Measurements from ENCODE around the gene ATF7.
"Not testable (repeated sequence)": the region's sequence is repeated elsewhere in the genome, so short reads cannot be mapped to it uniquely, and the experiment has no call there.

The ATF7 gene

GRCh38 chr12:53627919-53628318 lies 1.7 kb upstream of the ATF7 start:
- no peak for DNase-seq (ENCODE audit: low read depth in 3 of 3)

- DNase-seq (ENCODE audit: low read depth in 3 of 3), result no peak
Measured at GRCh38 chr12:53626702-53627169, 554 bp upstream of the ATF7 start.

GRCh38 chr12:53625373-53625945 lies 723 bp downstream of the ATF7 start:
- DNase-seq (ENCODE audit: low read depth in 3 of 3), result no peak

- DNase-seq (ENCODE audit: low read depth in 3 of 3), result no peak
Measured at GRCh38 chr12:53624956-53625355, 1.2 kb downstream of the ATF7 start.

GRCh38 chr12:53624458-53624857 lies 1.7 kb downstream of the ATF7 start:
- DNase-seq (ENCODE audit: low read depth in 3 of 3), result no peak

GRCh38 chr12:53623548-53624385 lies 2.4 kb downstream of the ATF7 start:
- DNase-seq (ENCODE audit: low read depth in 3 of 3), result no peak

GRCh38 chr12:53622724-53623123 lies 3.5 kb downstream of the ATF7 start:
- DNase-seq (ENCODE audit: low read depth in 3 of 3), result no peak

- DNase-seq (ENCODE audit: low read depth in 3 of 3), result no peak
Measured at GRCh38 chr12:53618275-53618674, 7.9 kb downstream of the ATF7 start.

- no peak for DNase-seq (ENCODE audit: low read depth in 3 of 3)
Measured at GRCh38 chr12:53617700-53618099, 8.5 kb downstream of the ATF7 start.

- no peak for DNase-seq (ENCODE audit: low read depth in 3 of 3)
Measured at GRCh38 chr12:53616950-53617349, 9.2 kb downstream of the ATF7 start.

- DNase-seq (ENCODE audit: low read depth in 3 of 3), result no peak
Measured at GRCh38 chr12:53613821-53614220, 12.4 kb downstream of the ATF7 start.

GRCh38 chr12:53612978-53613377 lies 13.2 kb downstream of the ATF7 start:
- no peak for DNase-seq (ENCODE audit: low read depth in 3 of 3)

- no peak for DNase-seq (ENCODE audit: low read depth in 3 of 3)
Measured at GRCh38 chr12:53611304-53611703, 14.9 kb downstream of the ATF7 start.

- DNase-seq (ENCODE audit: low read depth in 3 of 3), result not testable (repeated sequence)
Measured at GRCh38 chr12:53606688-53607087, 19.5 kb downstream of the ATF7 start.

GRCh38 chr12:53604581-53604980 lies 21.6 kb downstream of the ATF7 start:
- no peak for DNase-seq (ENCODE audit: low read depth in 3 of 3)

GRCh38 chr12:53603804-53604203 lies 22.4 kb downstream of the ATF7 start:
- DNase-seq (ENCODE audit: low read depth in 3 of 3), result no peak

GRCh38 chr12:53603196-53603595 lies 23.0 kb downstream of the ATF7 start:
- DNase-seq (ENCODE audit: low read depth in 3 of 3), result no peak

GRCh38 chr12:53602176-53602864 lies 23.9 kb downstream of the ATF7 start:
- DNase-seq (ENCODE audit: low read depth in 3 of 3), result no peak

- no peak for DNase-seq (ENCODE audit: low read depth in 3 of 3)
Measured at GRCh38 chr12:53601296-53601847, 24.8 kb downstream of the ATF7 start.

- no peak for DNase-seq (ENCODE audit: low read depth in 3 of 3)
Measured at GRCh38 chr12:53600490-53601295, 25.5 kb downstream of the ATF7 start.

- no peak for DNase-seq (ENCODE audit: low read depth in 3 of 3)
Measured at GRCh38 chr12:53599579-53599978, 26.6 kb downstream of the ATF7 start.

- DNase-seq (ENCODE audit: low read depth in 3 of 3), result not testable (repeated sequence)
Measured at GRCh38 chr12:53598971-53599370, 27.2 kb downstream of the ATF7 start.

Data from stimulated activated CD4-positive, alpha-beta T cell treated with anti-CD3 and anti-CD28 coated beads, TNF-alpha, amount 100 ng/mL, for 48 hours (primary cell).